ENCODE results near the gene RGS7.
"Not testable (repeated sequence)": the region's sequence is repeated elsewhere in the genome, so short reads cannot be mapped to it uniquely, and the experiment has no call there.

Gene RGS7

DNA sequence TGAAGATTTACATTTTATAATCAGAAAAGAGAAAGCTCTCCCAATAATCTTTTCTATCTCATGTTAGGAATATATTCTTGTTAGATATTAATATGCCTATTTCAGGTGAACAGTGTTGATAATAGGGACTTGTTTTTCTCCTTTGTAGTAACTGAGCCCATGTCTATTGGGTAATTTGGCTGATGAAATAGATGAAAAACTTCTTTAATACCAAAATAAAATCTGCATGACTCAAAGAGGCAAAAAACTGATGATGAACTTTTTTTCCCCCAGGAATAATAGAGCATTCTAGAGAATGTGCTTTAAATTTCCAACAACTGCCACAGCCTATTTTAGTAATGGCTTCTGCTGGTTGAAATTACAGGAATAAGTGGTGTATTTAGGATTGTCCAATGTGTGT lies 566.1 kb downstream of the RGS7 start:
- no peak for TF ChIP-seq CTCF (IDR thresholded peaks at IDR 0.05; ENCODE audit: low read depth, low read length, missing control alignments)
- DNase-seq (ENCODE audit: low read depth) = no peak

GRCh38 chr1:240786880-240787279 lies 570.1 kb downstream of the RGS7 start:
- H3K4me3 ChIP-seq (ENCODE audit: low read depth, low read length) = no peak overlapping the region
- no peak for TF ChIP-seq CTCF (IDR thresholded peaks at IDR 0.05; ENCODE audit: low read depth, low read length, missing control alignments)
- no peak for DNase-seq (ENCODE audit: low read depth)

More for the DNA sequence above, 566.1 kb downstream of the RGS7 start:
- no peak overlapping the region for H3K4me3 ChIP-seq (ENCODE audit: low read depth, low read length)

DNA sequence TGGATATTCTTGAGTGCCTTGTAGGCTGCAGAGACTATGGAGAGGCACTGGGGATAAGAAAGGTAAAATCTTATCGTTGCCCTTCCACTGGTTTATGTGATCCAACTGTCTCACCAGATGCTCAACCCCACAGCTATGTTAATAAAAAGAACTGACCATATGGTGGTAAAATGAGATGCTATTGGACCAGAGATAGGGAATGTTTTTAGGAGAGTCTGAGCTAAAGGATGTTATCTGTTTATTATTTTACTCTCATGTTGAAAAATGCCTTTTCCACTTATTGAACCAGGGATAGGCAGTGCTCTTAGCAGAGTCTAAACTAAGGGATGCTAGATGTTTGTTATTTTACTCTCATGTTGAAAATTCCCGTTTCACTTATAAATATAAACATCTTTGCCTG lies 572.2 kb downstream of the RGS7 start:
- TF ChIP-seq CTCF (IDR thresholded peaks at IDR 0.05; ENCODE audit: low read depth, low read length, missing control alignments) = no peak
- no peak overlapping the region for H3K4me3 ChIP-seq (ENCODE audit: low read depth, low read length)
- no peak for DNase-seq (ENCODE audit: low read depth)

DNA sequence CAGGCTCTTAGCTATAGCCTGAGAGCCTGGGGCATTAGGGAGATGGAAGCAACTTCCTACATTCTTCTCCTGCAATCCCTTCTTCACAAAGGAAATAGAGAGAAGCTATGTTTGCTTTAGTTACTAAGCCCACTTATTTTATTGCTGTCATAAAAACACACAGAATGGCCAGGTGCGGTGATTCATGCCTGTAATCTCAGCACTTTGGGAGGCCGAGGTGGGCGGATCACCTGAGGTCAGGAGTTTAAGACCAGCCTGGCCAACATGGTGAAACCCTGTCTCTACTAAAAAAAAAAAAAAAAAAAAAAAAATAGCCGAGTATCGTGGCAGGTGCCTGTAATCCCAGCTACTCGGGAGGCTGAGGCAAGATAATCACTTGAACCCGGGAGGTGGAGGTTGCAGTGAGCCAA lies 573.3 kb downstream of the RGS7 start:
- not testable (repeated sequence) for DNase-seq (ENCODE audit: low read depth); H3K4me3 ChIP-seq (ENCODE audit: low read depth, low read length)

- TF ChIP-seq CTCF (IDR thresholded peaks at IDR 0.05; ENCODE audit: low read depth, low read length, missing control alignments) = no peak
- no peak overlapping the region for H3K4me3 ChIP-seq (ENCODE audit: low read depth, low read length)
- no peak for DNase-seq (ENCODE audit: low read depth)
Measured at GRCh38 chr1:240776237-240776636, 580.8 kb downstream of the RGS7 start.

GRCh38 chr1:240772131-240772530 lies 584.9 kb downstream of the RGS7 start:
- TF ChIP-seq CTCF (IDR thresholded peaks at IDR 0.05; ENCODE audit: low read depth, low read length, missing control alignments) = no peak
- no peak for DNase-seq (ENCODE audit: low read depth)

DNA sequence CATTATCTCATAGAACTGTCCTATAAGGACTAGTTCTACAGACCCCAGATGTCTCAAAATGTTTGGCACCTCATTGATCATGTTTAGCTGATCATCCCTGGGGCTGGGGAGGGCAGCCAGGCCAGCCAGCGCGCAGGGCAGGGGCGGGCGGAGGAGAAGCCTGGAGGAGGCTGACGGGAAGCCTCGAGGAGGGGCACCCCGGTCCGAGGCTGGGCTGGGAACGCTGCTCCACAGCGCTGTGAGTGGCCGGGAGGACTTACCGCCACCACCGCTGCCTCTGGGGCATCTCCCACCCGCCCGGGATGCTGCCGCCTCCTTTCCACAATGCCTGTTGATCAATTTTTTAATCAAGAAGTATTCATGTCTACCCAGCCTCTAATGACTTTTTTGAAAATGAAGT lies 585.6 kb downstream of the RGS7 start:
- DNase-seq (ENCODE audit: low read depth) = no peak
- H3K4me3 ChIP-seq (ENCODE audit: low read depth, low read length) = no peak overlapping the region
- no peak for TF ChIP-seq CTCF (IDR thresholded peaks at IDR 0.05; ENCODE audit: low read depth, low read length, missing control alignments)

More at GRCh38 chr1:240772131-240772530, 584.9 kb downstream of the RGS7 start:
- no peak overlapping the region for H3K4me3 ChIP-seq (ENCODE audit: low read depth, low read length)

- DNase-seq (ENCODE audit: low read depth) = no peak
- TF ChIP-seq CTCF (IDR thresholded peaks at IDR 0.05; ENCODE audit: low read depth, low read length, missing control alignments) = no peak
- H3K4me3 ChIP-seq (ENCODE audit: low read depth, low read length) = no peak overlapping the region
Measured at GRCh38 chr1:240768979-240769378, 588.0 kb downstream of the RGS7 start.
